Keratinocyte (primary cell): ENCODE data around the gene CYTH1.

Experiments
- CTCF ChIP-seq, 3 experiments: IDR thresholded peaks in 1 of 3; conservative IDR thresholded peaks in 1 of 3; optimal IDR thresholded peaks in 1 of 3; 2 replicates in 2 of 3; 3 replicates in 1 of 3; pipeline versions ENCODE3 to v1.5.1; 2011; ENCODE audit warnings: low read length in 3 of 3, mild to moderate bottlenecking in 3 of 3, moderate library complexity in 2 of 3, control low read depth in 1 of 3, inconsistent platforms in 1 of 3; ENCODE audit not compliant: insufficient read depth in 2 of 3; ENCODE audit errors: extremely low read depth in 1 of 3
- EZH2 ChIP-seq: IDR thresholded peaks from one replicate; pipeline ENCODE4 v1.6.1; 2012; ENCODE audit warnings: inconsistent platforms, mild to moderate bottlenecking, low read length, moderate library complexity

GRCh38 chr17:78766743-78767294, 15.3 kb downstream of the CYTH1 start:
- no peak for TF ChIP-seq CTCF (optimal IDR thresholded peaks at IDR 0.05 in 1 of 3, IDR thresholded peaks at IDR 0.05 in 1 of 3, conservative IDR thresholded peaks at IDR 0.05 in 1 of 3; ENCODE audit: extremely low read depth in 1 of 3, insufficient read depth in 2 of 3, low read length in 3 of 3)
- no peak for TF ChIP-seq EZH2
